BLaER1 treated with 17β-estradiol and CSF1 and Interleukin-3, amounts not matched to agents 10 nM and 100 nM (cell line): ENCODE measurements around the gene ABAT.
"Not testable (repeated sequence)": the region's sequence is repeated elsewhere in the genome, so short reads cannot be mapped to it uniquely, and the experiment has no call there.

Experiments
- H3K27ac ChIP-seq, 11 experiments: shearing (Covaris generic); formaldehyde crosslinking; 2 replicates each; pipeline ENCODE4 v1.8.1; 2022
- H3K27me3 ChIP-seq, 11 experiments: shearing (Covaris generic); formaldehyde crosslinking; 2 replicates each; pipeline ENCODE4 v1.8.1; 2022
- H3K36me3 ChIP-seq, 11 experiments: shearing (Covaris generic); formaldehyde crosslinking; 2 replicates each; pipeline ENCODE4 v1.8.1; 2022
- H3K4me1 ChIP-seq, 10 experiments: shearing (Covaris generic); formaldehyde crosslinking; 2 replicates each; pipeline ENCODE4 v1.8.1; 2022
- H3K4me2 ChIP-seq, 11 experiments: shearing (Covaris generic); formaldehyde crosslinking; 2 replicates each; pipeline ENCODE4 v1.8.1; 2022
- H3K4me3 ChIP-seq, 10 experiments: shearing (Covaris generic); formaldehyde crosslinking; 2 replicates each; pipeline ENCODE4 v1.8.1; 2022
- H3K9ac ChIP-seq, 11 experiments: shearing (Covaris generic); formaldehyde crosslinking; 2 replicates each; pipeline ENCODE4 v1.8.1; 2022
- H3K9me3 ChIP-seq, 11 experiments: shearing (Covaris generic); formaldehyde crosslinking; replicated peaks in 1 of 11; 2 replicates each; pipeline ENCODE4 v1.8.1; 2022
- H4K20me1 ChIP-seq, 11 experiments: shearing (Covaris generic); formaldehyde crosslinking; 2 replicates each; pipeline ENCODE4 v1.8.1; 2022
- Cebpa-rat ChIP-seq, 11 experiments: shearing (Covaris generic); IDR thresholded peaks; 2 replicates each; pipeline ENCODE4 v1.8.1; 2022

The ABAT gene

DNA sequence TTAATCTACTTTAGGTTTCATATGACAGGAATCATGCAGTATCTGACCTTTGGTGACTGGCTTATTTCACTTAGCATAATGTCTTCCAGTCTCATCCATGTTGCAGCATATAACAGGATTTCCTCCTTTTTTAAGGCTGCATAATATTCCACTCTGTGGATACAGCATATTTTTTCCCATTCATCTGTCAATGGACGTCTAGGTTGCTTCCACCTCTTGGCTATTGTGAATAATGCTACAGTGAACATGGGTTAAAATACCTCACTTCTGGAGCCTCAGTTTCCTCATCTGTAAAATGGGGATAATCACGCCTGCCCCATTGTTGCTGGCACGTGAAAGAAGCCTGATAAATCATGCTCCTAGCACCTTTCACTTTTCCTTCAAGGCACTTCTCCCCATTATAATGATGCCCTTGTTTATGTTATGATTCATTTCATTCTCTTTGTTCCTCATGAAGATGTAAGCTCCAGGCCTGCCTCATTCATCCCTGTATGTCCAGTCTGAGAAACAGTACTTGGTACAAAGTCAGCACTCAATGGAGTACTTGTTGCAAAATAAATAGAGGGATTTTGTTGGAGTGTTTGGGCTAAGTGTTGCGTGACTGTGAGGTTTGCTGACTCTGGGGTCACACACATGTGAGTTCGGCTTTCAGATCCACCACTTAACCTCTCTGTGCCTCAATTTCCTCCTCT, 59.6 kb downstream of the ABAT start:
- H3K4me1 ChIP-seq, result peaks cover 17 to 30% (median 21%) of the 10 kb centered on the region in 10 experiments
- H4K20me1 ChIP-seq, result no peaks in the 10 kb centered on the region
- TF ChIP-seq Cebpa-rat (IDR thresholded peaks at IDR 0.05), result no peak
- H3K36me3 ChIP-seq, result peaks cover 0 to 16% (median 0%) of the 10 kb centered on the region in 11 experiments; a peak in 8 of 22 replicates
- H3K27me3 ChIP-seq, result no peaks in the 10 kb centered on the region
- peaks cover 10 to 22% (median 12%) of the 10 kb centered on the region in 11 experiments for H3K9me3 ChIP-seq
- H3K27ac ChIP-seq, result no peak overlapping the region
- no peak overlapping the region for H3K4me2 ChIP-seq
- no peak overlapping the region for H3K4me3 ChIP-seq
- no peak overlapping the region for H3K9ac ChIP-seq

DNA sequence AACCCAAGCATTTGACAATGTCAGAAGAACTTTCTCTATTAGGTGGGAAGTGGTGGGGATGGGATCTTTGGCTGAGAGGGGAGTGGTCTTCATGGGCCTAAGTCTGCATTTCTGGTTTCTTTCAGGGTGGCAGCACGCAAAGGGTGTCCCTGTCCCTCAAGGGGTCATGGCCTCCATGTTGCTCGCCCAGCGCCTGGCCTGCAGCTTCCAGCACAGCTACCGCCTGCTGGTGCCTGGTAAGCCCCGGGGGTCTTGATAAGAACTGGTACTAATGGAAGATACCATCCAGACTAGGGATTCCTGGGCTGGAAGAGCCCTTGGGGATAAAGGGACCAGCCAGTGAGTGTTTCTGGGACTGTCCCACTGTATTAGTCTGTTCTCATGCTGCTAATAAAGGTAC, 61.2 kb downstream of the ABAT start:
- no peaks in the 10 kb centered on the region for H3K27me3 ChIP-seq
- H3K4me1 ChIP-seq, result peaks cover 1 to 14% (median 5%) of the 10 kb centered on the region in 10 experiments; a peak in 17 of 20 replicates
- H3K4me3 ChIP-seq, result no peak overlapping the region
- TF ChIP-seq Cebpa-rat (IDR thresholded peaks at IDR 0.05), result no peak
- H4K20me1 ChIP-seq, result no peaks in the 10 kb centered on the region
- peaks cover 0 to 17% (median 0%) of the 10 kb centered on the region in 11 experiments; a peak in 8 of 22 replicates for H3K36me3 ChIP-seq
- H3K27ac ChIP-seq, result no peak overlapping the region
- no peak overlapping the region for H3K4me2 ChIP-seq
- no peak overlapping the region for H3K9ac ChIP-seq
- peaks cover 11 to 22% (median 13%) of the 10 kb centered on the region in 11 experiments for H3K9me3 ChIP-seq

DNA sequence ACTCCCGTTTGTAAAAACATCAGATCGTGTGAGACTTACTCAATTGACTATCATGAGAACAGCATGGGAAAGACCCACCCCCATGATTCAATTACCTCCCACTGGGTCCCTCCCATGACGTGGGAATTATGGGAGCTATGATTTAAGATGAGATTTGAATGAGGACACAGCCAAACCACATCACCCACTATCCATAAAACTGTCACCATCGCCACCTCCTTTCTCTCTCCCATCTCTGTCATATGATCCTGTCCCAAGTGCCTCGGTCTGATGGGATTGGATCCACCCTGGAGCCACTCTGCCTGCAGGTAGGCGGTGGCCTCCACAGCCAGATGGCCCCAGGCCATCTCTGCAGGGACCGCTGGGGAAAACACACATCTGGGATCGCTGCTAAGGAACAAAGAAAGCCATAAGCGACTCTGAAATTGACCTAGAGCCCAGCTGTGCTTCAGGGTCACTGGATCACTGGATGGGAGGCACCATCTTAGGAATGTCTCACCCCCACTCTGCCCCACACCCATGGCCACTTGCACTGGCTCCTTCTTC, 61.8 kb downstream of the ABAT start:
- no peak for TF ChIP-seq Cebpa-rat (IDR thresholded peaks at IDR 0.05)
- Histone ChIP-seq H3K9me3 (peaks cover 11 to 22% (median 13%) of the 10 kb centered on the region in 11 experiments), H3K4me1 (peaks cover 0 to 8% (median 2%) of the 10 kb centered on the region in 10 experiments; a peak in 10 of 20 replicates), H3K4me3 (no peak overlapping the region), H3K4me2 (no peak overlapping the region), H3K36me3 (peaks cover 0 to 17% (median 0%) of the 10 kb centered on the region in 11 experiments; a peak in 8 of 22 replicates), H3K9ac (no peak overlapping the region), H4K20me1 (no peaks in the 10 kb centered on the region), H3K27ac (no peak overlapping the region), H3K27me3 (no peaks in the 10 kb centered on the region)

DNA sequence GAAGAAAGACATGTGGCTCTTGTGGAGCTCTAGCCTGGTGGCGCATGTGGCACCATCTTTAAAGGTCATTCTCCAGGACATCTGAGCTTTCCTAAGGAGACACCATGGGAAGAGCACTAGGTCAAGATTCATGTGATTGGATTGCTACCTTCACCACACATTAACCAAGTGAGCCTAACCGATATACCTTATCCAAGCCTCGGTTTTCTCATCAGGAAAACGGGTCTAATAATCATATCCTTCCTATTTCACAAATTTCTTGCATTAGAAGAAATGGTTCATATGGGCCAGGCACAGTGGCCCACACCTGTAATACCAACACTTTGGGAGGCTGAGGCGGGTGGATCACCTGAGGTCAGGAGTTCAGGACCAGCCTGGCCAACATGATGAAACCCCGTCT, 64.7 kb downstream of the ABAT start:
- Histone ChIP-seq H3K4me1 (no peaks in the 10 kb centered on the region), H3K27ac (no peak overlapping the region), H3K27me3 (no peaks in the 10 kb centered on the region), H4K20me1 (no peaks in the 10 kb centered on the region), H3K36me3 (peaks cover 0 to 16% (median 0%) of the 10 kb centered on the region in 11 experiments; a peak in 7 of 22 replicates), H3K9ac (no peak overlapping the region), H3K4me3 (no peak overlapping the region), H3K4me2 (no peak overlapping the region), H3K9me3 (peaks cover 0 to 7% (median 2%) of the 10 kb centered on the region in 11 experiments; a peak in 14 of 22 replicates)
- TF ChIP-seq Cebpa-rat (IDR thresholded peaks at IDR 0.05), result no peak

DNA sequence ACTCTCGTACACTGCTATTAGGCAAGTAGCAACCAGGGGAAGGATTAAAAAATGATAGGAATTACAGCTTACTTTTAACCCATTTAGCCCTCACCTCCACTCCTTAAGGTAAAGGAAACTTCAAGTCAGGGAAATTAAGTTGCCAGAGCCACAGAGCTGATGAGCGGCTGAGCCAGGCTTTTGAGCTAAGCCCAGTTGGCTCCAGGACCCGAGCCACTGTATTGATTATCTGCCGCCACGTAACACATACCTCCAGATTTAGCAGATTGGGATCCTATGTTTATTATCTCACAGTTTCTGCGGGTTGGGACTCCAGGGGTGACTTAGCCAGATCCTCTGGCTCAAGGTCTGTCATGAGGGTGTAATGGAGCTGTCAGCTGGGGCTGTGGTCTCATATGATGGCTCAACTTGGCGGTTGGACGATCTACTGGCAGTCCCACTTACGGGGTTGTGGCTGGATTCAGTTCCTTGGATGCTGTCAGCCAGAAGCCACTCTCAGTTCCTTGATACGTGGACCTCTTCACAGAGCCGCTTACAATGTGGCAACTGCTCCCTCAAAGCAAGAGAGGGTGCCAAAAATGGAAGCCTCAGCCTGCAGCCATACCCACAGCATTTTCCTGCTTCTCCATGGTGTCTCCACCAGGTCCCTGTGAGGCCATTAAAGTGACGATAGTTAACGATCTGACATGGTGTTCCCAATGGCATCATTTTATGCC, 65.7 kb downstream of the ABAT start:
- Histone ChIP-seq H4K20me1 (no peaks in the 10 kb centered on the region), H3K9me3 (peaks cover 0 to 6% (median 0%) of the 10 kb centered on the region in 11 experiments; a peak in 2 of 22 replicates), H3K4me2 (no peak overlapping the region), H3K27me3 (no peaks in the 10 kb centered on the region), H3K9ac (no peak overlapping the region), H3K4me1 (no peaks in the 10 kb centered on the region), H3K27ac (no peak overlapping the region), H3K36me3 (peaks cover 0 to 16% (median 0%) of the 10 kb centered on the region in 11 experiments; a peak in 7 of 22 replicates), H3K4me3 (no peak overlapping the region)
- TF ChIP-seq Cebpa-rat (IDR thresholded peaks at IDR 0.05), result no peak

DNA sequence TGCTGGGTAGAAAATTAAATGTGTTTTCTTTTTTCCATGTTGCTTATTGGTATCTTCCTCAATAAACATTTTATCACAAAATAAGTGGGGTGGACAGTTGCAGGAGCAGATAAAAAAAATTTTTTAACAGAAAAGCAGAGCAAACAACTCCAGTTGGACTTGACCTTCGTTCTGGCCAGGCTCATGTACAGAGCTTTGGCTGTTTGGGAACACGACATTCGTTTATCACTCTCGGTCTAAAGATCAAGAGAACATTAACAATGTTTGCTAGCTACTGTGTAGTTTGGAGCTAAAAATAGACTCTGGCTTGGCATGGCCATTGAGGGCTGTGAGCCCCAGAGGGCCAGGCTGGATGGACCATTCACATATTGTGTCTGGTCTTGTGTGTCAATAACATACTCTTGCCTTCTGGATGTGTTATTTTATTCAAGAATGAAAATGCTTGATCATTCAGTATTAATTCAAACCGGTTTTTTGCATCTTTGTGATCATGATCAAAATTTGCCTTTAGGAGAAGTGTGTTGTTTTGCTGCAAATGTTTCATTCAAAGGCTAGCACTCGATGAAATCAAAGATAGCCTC, 66.4 kb downstream of the ABAT start:
- H3K9ac ChIP-seq, result no peak overlapping the region
- no peaks in the 10 kb centered on the region for H3K27me3 ChIP-seq
- peaks cover 0 to 16% (median under 1%) of the 10 kb centered on the region in 11 experiments; a peak in 6 of 22 replicates for H3K36me3 ChIP-seq
- no peaks in the 10 kb centered on the region for H4K20me1 ChIP-seq
- no peak overlapping the region for H3K4me3 ChIP-seq
- H3K4me2 ChIP-seq, result no peak overlapping the region
- no peak for TF ChIP-seq Cebpa-rat (IDR thresholded peaks at IDR 0.05)
- H3K27ac ChIP-seq, result no peak overlapping the region
- peaks cover 0 to 6% (median 0%) of the 10 kb centered on the region in 11 experiments; a peak in 1 of 22 replicates for H3K9me3 ChIP-seq
- H3K4me1 ChIP-seq, result no peaks in the 10 kb centered on the region

DNA sequence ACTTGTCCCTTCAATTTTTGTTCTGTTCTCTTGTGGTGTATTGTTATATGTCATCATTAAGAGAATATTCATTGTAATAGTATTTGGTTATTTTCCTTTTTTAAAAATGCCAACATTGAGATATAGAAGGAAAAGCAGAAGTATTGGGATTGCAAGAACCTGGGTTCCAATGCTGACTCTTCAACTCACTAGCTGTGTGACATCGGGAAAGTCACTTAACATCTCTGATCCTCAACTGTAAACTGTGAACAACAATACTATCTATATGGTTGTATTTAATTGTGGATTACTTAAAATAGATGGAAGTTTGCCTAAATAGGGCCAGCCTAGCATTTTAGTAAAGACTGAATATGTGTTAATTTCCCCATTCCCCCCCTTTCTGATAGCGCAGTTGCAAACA, 67.2 kb downstream of the ABAT start:
- no peaks in the 10 kb centered on the region for H3K4me1 ChIP-seq
- TF ChIP-seq Cebpa-rat (IDR thresholded peaks at IDR 0.05), result no peak

DNA sequence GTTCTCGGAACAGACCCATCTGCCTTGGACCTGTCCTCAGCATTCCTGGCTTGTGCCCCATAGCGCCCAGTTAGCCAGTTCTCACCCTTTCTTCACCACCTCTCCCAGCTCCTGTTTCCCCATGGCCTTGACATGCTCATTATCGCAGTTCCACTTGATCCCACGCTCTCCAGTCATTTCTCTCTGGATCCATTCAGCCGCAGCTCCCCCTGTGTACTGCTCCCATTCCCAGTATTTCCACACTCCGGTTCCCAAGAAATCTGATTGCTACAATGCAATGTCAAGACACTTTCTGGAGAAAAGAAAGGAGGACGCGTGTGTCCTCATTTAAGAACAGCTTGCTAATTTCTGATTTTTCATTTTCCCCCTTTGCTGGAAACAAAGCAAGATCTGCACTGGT, 67.7 kb downstream of the ABAT start:
- H3K4me2 ChIP-seq, result no peak overlapping the region
- peaks cover 0 to 16% (median 0%) of the 10 kb centered on the region in 11 experiments; a peak in 5 of 22 replicates for H3K36me3 ChIP-seq
- H3K9me3 ChIP-seq, result peaks cover 0 to 6% (median 0%) of the 10 kb centered on the region in 11 experiments; a peak in 1 of 22 replicates
- H3K4me3 ChIP-seq, result no peak overlapping the region
- no peaks in the 10 kb centered on the region for H3K4me1 ChIP-seq
- H3K27ac ChIP-seq, result no peak overlapping the region
- H3K27me3 ChIP-seq, result no peaks in the 10 kb centered on the region
- no peak for TF ChIP-seq Cebpa-rat (IDR thresholded peaks at IDR 0.05)
- H4K20me1 ChIP-seq, result no peaks in the 10 kb centered on the region
- H3K9ac ChIP-seq, result no peak overlapping the region

More for the DNA sequence above, 67.2 kb downstream of the ABAT start:
- H3K4me3 ChIP-seq, result no peak overlapping the region
- H3K9me3 ChIP-seq, result peaks cover 0 to 6% (median 0%) of the 10 kb centered on the region in 11 experiments; a peak in 1 of 22 replicates
- H3K27me3 ChIP-seq, result no peaks in the 10 kb centered on the region
- no peaks in the 10 kb centered on the region for H4K20me1 ChIP-seq
- H3K9ac ChIP-seq, result no peak overlapping the region
- peaks cover 0 to 18% (median 3%) of the 10 kb centered on the region in 11 experiments; a peak in 6 of 22 replicates for H3K36me3 ChIP-seq
- H3K4me2 ChIP-seq, result no peak overlapping the region
- H3K27ac ChIP-seq, result no peak overlapping the region

DNA sequence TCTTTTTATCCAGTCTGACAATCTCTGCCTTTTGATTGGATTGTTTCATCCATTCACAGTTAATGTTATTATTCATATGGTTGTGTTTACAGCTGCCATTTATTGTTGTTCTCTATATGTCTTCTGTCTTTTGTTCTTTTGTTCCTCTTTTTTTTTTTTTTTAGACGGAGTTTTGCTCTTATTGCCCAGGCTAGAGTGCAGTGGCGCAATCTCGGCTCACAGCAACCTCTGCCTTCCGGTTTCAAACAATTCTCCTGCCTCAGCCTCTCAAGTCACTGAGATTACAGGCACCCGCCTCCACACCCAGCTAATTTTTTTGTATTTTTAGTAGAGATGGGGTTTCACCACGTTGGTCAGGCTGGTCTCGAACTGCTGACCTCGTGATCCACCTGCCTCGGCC, 74.5 kb downstream of the ABAT start:
- not testable (repeated sequence) for H3K4me1 ChIP-seq, H4K20me1 ChIP-seq, H3K4me3 ChIP-seq, H3K27me3 ChIP-seq, H3K9me3 ChIP-seq, H3K9ac ChIP-seq, H3K27ac ChIP-seq
- peaks cover 0 to 42% (median 10%) of the 10 kb centered on the region in 11 experiments; a peak in 9 of 22 replicates for H3K36me3 ChIP-seq
- 0 out of 22 replicates have a peak overlapping the region, but pooled peaks of 1 of the 11 experiments have one; percentile 7 for H3K4me2 ChIP-seq
